Ammon's horn (tissue), 1 donor: ENCODE data around the gene PHACTR4.
"Not testable (repeated sequence)": the region's sequence is repeated elsewhere in the genome, so short reads cannot be mapped to it uniquely, and the experiment has no call there.

Source experiments
- DNase-seq: peaks from one replicate; pipeline ENCODE4 v3.0.0-alpha.2; 2016; ENCODE audit warnings: low spot score

PHACTR4 gene

DNA sequence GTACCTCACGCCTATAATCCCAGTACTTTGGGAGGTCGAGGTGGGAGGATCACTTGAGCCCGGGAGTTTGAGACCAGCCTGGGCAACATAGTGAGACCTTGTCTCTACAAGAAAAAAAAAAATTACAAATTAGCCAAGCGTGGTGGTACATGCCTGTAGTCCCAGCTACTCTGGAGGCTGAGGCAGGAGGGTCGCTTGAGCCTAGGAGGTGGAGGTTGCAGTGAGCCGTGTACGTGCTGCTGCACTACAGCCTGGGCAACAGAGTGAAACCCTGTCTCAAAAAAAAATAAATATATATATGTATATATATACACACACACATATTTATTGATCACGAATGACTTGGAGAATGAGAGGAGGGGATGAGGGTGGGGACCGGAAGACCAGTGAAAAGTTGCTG, 153.0 kb downstream of the PHACTR4 start:
- not testable (repeated sequence) for DNase-seq

DNA sequence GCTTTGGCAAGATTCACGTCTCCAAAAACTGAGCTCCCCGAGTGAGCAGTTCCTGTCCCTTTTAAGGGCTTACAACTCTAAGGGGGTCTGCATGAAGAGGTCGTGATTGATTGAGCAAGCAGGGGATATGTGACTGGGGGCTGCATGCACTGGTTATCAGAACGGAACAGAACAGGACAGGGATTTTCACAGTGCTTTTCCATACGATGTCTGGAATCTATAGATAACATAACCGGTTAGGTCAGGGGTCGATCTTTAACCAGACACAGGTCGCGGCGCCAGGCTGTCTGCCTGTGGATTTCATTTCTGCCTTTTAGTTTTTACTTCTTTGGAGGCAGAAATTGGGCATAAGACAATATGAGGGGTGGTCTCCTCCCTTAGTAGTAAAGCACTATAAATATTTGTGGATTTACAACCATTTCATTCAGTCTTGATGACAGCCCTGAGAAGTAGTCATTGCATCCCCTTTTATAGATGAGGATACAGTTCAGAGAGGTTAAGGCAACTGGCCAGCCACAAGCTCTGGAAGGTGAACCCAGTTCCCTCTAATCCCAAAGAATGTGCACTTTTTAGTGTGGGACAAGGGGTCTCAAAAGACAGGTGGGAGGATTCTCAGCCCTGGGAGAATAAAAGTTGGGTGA, 155.6 kb downstream of the PHACTR4 start:
- DNase-seq, result not testable (repeated sequence)

DNA sequence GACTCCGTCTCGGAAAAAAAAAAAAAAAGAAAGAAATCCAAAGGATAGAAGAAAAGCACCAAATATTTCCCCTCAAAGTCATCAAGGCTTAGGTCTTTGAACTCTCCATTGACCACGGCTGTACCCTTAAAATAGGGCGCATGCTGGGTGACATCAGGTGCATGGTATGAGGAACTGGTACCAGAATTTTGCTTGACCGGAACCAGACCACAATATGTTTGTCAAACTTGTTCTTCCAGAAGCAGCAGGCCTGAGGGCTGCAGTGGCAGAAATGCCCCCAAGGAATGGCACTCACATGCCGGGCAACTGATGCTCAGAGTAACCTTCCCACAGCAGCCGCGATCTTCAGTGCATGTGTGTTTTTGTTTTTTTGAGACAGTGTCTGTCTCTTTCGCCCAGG, 157.3 kb downstream of the PHACTR4 start:
- DNase-seq, result no peak

DNA sequence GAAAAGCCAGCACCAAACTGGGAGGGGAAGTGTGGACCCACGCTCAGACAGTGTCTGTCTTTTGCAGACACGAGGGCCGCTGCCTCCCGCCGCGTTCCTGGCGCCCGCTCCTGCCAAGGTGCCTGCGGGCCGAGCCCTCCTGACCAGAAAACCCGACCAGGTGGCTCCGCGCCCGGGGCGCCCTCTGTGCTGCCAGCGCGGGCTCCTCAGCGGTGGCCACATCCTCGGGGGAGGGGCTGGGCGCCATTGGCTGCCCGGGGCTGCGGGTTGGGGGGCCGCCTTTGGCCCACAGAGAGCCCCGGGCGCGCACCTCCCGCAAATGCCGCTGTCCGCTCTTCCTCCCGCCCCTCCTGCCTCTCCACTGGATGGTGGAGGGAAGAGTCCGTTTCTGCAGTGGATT, 160.9 kb downstream of the PHACTR4 start:
- no peak for DNase-seq

DNA sequence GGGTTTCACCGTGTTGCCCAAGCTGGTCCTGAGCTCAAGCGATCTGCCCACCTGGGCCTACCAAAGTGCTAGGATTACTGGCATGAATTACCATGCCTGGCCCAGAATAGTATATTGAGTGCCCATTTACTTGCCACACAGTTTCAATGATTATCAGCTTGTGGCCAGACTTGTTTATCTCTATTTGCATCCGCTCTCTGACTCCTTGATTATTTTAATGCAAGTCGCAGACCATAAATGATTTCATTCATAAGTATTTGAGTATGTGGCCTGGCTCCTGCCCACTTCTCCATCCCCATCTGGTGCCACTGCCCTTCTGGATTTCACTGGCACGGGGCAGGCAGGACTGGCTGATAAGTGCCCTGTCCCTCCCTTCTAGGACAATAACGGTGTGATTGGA, 165.1 kb downstream of the PHACTR4 start:
- no peak for DNase-seq

DNA sequence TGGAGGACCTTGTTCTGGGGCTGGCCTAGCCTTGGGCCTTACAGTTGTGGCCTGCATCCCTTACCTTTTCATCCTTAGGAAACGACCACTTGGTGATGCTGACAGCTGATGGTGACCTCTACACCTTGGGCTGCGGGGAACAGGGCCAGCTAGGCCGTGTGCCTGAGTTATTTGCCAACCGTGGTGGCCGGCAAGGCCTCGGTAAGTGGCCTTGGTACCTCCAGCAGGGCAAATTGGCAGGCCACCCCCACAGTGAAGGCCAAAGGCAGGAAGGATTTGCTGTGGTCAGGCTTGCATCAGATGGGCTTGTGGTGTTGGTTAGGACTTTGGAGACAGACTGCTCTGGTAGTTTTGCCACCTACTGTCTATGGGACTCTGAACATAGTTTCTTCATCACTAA, 165.6 kb downstream of the PHACTR4 start:
- no peak for DNase-seq

DNA sequence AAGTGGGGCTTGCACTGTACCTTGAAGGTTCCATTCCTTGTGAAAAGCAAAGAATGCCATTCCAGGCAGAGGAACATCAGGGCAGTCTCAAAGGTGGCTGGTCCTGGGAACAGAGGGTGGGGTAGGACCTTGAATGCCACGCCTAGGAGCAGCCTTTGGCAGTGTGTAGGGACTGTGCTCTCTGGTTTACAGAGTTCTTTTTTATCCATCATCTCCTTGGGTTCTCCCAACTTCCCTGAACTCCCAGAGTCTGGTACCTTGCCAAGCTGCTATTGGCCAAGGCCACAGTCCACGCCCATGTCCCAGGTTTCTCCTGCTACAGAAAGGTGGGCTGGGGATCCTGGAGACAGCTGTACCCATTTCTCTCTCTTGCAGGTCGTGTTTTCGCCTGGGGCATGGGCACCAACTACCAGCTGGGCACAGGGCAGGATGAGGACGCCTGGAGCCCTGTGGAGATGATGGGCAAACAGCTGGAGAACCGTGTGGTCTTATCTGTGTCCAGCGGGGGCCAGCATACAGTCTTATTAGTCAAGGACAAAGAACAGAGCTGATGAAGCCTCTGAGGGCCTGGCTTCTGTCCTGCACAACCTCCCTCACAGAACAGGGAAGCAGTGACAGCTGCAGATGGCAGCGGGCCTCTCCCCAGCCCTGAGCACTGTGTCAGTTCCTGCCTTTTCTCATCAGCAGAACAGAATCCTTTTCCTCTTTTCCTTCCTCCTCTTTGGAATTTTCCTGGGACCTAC, 168.1 kb downstream of the PHACTR4 start:
- DNase-seq, result peak; percentile 69

DNA sequence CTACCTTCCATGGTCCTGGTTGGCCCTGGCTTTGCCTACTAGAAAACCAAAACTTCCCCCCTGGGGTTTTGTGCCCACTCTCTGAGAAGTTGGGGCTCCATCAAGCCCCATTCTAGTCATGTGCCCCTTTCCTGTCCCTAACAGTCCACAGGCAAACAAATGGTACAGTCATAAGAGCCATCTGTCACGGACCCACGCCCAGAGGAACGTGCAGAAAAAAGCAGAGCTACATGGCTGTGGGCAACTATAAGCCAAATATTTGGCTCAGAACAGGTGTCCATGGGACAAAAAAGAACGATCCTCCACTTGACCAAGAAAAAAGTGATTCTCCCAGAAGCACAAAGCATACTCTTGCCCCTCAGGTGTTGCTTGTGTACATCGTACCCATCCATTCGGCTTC, 168.7 kb downstream of the PHACTR4 start:
- DNase-seq, result no peak

DNA sequence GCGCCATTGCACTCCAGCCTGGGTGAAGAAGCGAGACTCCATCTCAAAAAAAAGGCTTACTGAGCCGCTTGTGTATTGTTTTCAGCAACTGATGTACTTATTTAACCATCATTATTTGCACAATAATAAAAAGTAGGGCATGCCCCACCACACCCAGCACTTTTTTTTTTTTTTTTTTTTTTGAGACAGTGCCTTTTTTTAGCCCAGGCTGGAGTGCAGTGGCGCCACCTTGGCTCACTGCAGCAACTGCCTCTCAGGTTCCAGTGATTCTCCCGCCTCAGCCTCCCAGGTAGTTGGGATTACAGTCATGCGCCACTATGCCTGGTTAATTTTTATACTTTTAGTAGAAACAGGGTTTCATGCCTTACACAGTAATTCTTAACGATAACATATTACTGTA, 171.1 kb downstream of the PHACTR4 start:
- DNase-seq, result no peak

DNA sequence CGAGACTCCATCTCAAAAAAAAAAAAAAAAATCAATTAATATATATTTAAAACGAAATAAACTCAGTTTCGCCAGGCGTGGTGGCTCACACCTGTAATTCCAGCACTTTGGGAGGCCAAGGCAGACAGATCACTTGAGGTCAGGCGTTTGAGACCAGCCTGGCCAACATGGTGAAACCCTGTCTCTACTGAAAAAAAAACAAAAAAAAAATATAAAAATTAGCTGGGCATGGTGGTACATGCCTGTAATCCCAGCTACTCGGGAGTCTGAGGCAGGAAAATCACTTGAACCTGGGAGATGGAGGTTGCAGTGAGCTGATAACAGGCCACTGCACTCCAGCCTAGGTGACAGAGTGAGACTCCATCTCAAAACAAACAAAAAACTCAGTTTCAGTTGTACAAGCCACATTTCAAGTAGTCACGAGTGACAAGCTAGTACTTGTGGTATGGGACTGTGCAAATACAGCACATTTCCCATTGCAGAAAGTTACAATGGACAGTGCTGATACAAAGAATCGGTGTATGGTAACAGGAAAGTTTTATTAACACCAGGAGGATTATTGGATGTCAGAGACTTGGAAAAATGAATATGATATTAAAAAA, 172.0 kb downstream of the PHACTR4 start:
- DNase-seq, result not testable (repeated sequence)

DNA sequence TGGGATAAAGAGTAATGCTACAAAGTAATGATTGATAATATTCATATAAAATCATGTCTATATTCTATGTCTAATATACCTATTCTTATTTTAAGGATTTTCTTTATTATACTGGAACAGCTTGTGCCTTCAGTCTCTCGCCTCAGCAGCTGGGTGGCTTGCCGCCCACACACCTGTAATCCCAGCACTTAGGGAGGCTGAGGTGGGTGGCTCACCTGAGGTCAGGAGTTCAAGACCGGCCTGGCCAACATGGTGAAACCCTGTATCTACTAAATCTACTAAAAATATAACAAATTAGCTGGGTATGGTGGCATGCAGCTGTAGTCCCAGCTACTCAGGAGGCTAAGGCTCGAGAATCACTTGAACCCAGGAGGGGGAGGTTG, 175.7 kb downstream of the PHACTR4 start:
- no peak for DNase-seq

DNA sequence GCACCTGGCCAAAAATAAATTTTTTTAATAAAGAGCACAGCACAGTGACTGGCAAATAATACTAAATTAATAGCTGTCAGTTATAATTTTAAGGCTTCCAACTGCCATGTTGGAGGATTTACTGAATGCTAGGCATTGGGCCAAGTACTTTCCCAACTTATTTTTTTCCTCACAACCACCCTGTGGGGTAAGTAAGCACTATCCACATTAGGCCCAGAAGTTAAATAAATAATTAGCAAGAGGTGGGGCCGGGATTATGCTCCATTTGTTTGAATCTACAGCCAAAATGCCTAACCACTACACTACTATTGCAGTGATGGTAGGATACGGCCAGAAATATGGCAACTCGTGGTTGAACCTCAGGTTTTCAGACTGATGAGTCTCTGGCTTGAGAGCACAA, 178.8 kb downstream of the PHACTR4 start:
- DNase-seq, result no peak
